HG02884 (cell line): Measurements from ENCODE around the gene SHH.

ENCODE experiments used
- ATAC-seq: cut with Tn5 transposase; IDR thresholded peaks from one replicate; pipeline ENCODE4 v1.9.1; 2021; ENCODE audit warnings: mild to moderate bottlenecking, moderate library complexity; ENCODE audit not compliant: unreplicated experiment

Gene SHH

DNA sequence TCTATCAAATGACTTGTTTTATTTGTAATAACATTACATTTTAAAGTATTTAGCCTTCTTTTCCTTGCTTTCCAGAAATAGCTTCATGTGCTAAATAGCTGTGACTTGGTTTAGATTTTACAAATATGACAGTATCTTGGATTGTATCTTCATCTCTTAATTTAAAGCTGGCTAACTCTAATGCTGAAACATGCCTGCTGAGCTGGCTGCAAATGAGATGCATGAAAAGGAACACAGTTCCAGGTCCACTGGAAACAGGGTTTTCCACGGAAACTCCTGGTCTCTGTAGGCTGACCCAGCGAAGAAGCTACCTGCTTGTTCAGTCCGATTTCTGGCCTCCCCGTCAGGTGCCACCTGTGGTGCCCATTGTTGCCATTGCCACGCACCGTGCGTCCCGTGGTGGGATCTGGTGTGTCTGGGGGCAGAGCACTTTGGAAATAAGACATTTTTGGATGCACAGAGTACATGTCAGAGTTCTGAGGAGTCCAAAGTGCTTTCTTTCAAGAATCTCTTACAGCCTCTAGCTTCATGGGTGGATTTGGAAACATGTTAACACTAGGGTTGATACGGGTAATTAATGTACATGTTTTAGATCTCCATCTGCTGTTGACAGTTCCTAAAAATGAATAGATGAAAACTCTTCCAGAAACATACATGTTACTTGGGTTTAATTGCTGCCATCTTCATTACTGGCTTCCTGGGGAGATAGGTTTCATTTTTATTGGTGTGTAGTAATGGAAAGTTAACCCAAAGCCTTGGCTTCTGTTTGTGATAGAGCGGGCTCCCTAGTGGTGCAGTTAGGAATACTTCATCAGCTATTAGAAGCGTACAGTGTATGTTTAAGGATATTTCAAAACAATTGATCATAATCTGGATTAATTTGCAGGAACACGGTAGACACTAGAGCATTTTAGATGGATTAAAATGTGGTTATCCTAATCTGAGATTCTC lies 45.0 kb downstream of the SHH start:
- ATAC-seq, result no peak

DNA sequence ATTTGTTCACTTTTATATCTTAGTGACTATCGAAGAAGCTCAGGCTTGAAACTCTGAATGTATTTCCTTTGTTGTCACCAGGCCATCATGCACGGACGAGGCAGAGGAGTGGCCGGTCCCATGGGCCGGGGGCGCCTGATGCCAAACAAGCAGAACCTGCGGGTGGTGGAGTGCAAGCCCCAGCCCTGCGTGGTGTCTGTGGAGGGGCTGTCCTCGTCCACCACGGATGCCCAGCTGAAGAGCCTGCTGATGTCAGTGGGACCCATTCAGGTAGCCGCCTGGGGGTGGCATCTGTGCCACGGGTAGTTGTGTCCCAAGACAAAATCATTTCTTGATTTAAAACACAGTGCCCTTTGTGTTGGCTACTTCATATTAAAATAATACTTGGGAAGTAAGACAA lies 45.9 kb downstream of the SHH start:
- ATAC-seq, result no peak

DNA sequence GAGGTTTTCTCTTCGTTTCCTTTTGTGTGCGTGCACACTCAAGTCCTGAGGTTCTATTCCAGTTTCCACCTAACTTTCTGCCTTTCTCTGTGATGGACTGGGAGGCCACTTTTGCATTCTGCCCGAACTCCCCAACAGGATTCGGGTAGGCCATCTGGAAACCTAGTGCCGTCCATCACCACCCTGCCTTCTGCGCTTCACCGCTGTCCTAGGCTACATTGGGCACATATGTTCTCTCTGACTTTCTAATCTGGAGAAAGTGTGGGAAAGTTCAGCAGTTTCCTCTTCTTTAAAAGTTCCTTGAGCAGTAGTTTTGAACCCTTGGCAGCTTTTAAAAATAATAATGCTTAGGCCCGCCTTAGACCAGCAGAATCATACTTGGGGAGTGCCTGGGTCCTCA lies 46.8 kb downstream of the SHH start:
- ATAC-seq, result no peak

DNA sequence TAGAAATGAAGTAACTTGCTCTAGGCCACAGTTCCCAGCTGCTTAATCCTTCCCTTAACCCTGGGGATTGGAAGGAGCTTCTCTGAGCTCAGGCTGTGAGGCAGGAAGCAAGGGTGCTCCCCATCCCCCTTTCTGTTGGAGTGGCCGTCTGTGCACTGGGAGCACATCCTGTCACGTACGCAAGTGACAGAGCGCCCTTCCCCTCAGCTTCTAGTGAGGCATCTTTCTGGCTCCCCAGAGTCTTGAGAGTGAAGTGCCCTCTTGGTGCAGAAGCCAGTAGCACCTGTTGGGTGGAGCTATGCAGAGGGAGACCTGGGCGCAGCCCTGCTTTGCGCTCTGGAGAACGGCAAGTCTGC lies 47.8 kb downstream of the SHH start:
- peak; percentile 19 for ATAC-seq

DNA sequence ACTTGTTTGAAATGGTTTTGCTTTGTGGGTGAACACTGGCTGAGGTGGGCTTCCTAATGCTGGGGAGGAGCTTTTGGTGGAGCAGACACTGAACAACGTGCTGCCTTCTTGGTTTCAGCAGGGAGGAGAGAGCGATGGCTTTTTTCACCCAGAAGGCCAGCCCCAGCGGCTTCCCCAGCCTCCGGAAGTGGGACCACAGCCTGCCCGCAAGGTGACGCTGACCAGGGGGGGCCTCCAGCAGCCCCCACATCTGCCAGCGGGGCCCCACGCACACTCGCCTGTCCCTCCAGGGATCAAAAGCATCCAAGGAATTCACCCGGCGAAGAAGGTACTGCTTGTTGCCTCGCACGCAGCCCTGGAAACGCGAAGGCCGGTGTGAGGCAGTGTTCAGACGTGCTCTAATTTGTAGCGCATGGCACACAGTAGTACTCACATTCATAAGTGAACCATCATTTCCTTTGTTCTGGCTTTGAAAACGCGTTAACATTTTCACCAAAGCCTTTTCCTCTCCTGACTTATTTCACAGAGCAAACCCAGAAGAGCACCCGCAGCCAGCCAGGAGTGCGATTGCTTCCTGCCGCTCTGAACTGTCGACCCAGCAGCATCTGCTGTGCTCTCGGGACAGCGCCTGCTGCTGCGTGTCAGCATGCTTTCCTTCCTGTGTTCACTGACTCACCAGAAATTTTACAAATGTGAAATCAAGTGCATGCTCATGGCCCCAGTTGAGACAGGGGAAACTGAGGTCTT lies 48.4 kb downstream of the SHH start:
- peak; percentile 68 for ATAC-seq

DNA sequence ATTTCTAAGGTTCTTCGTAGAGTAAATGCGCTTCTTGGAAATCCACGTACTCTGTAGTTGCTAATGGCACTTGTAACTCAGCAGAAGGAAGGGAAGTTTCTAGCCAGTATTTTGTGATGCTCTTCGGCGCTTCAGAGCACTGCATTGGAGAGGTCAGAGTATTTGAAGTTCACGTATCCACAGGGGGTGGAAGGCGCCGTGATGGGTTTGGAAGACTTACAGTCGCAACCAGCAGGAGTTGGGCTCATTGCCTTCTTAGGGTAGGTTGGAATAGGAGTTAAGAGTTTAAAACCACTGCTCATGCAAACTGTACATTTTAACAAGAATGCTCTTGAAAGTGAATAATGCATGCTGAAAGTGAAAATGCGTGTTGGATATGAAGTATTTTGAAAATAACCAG lies 49.1 kb downstream of the SHH start:
- no peak for ATAC-seq

DNA sequence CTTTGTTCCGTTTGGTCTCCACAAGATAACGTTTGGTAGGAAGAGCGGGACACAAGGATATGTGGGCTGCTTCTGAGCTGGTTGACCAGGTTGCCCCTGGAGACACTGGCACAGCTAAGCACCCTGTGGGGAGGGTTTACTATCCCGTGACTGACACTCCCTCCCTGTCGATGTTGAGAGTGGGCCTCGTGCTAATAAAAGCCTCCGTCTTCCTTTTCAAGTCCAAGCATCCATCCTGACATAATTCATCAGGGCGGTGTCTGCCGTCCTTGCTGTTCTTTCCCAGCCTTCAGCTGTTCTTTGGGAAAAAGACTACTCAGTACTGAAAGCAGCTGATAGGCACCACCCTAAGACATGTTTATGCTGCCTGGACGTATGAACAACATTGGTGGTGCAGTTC lies 49.6 kb downstream of the SHH start:
- no peak for ATAC-seq

DNA sequence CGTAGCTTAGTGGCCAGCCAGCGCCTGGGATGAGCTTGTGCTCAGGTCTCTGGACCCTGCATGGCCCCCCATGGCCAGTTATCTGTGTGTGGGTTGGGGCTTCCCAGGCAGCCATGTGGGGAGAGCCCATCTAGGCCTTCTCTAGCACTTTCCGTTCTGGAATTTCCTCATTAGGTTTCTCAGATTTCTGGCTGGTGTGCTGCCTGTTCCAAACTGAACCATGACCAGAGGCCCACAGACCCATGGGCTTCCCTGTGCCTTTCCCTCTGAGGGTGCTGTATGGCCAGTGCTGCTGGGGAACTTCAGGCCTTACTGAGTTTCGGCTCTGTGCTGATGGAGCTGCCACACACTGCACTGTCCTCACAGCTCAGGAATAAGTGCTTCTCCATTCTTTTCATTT lies 50.2 kb downstream of the SHH start:
- ATAC-seq, result no peak

DNA sequence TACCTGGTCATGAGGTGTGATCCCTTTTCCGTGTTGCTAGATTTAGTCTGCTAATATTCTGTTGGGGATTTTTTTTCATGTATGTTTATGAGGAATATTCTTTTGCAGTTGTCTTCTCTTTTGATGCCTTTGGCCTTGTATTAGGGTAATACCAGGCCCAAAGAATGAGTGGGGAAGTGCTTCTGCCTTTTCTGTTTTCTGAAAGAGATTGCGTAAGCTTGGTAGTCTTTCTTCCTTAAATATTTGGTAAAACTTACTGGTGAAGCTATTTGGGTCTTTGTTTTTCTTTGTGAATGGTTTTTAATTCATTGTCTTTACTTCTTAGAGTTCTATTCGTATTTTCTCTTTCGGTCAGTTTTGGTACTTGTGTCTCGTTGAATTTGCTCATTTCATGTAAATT lies 51.1 kb downstream of the SHH start:
- ATAC-seq, result no peak

DNA sequence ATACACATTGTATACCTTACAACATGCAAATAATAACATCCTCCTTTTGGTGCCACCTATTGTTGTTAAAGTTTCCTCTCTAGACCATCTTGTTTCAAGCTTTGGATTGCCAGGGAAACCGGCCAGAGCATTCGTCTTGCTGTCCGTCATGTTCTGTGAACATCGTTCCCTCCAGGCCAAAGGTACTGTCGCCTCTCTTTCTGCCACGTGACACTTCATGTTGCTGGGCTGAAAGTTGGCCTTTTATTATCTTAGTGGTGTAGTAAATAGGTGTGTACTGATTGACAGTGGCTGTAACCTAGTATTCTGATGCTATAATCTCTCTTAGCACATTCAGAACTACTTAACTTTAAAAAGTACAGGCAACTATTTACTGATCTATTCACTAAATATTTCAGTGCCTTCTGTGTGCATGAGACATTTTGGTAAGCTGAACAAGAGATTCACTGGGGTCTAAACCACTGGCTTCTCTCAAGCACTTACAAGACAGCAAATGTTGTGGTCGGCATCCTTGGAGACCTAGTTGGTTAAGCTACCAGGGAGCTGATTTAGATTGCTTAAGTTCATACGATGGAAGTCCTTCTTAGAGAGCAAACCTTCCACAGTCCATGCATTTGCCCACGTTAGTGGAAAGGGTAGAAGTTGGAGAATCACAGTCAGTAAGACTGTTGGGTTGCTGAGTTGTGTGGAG lies 52.4 kb downstream of the SHH start:
- ATAC-seq, result no peak

DNA sequence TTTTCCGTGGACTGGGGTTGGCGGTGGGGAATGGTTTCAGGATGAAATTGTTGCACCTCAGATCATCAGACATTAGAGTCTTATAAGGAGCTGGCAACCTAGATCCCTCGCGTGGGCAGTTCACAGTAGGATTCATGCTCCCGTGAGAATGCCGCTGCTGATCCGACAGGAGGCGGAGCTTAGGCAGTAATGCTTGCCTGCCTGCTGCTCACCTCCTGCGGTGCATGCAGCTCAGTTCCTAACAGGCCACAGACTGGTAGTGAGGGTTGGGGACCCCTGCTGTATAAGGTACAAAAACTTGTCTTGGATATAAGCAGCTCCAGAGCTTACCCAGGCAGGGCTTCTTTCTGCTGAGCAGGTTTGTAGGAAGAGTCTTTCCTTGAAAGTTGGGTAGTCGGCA lies 53.9 kb downstream of the SHH start:
- ATAC-seq, result no peak

DNA sequence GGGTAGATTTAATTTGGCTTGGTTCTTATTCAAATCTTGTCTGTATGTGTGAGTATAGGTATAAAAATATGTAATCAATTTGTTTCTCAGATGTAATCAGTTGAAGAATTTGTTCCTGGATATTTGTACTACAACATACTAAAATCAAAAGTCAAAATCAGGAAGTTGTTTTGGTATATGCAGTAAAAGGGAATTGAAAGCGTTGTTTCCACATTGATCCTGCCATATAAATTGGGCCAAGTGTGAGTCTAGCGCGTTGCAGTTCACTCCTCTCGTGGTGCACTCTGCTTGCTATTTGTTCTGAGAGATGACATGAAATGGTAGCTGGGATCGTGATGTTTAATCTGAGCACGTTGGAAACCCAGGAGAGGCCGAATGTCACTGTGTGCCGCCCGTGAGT lies 55.9 kb downstream of the SHH start:
- no peak for ATAC-seq

DNA sequence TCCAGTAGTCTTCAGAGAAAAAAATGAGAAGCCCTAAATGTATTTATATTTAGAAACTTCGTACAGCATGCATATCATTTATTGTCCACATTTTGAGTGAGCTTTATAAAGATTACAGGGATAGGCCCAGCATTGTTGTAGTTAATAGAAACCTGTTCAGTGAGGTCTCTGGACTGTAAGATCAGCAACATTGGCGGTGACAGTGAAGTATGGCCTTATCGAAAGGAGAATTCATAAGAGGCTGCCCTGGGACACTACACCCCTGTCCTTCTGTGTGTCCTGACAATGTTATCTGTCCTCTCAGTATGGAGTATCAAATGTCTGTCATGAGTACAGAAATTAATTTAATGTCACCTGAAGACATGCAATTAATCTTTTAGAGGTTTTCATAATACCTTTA lies 57.2 kb downstream of the SHH start:
- ATAC-seq, result no peak

DNA sequence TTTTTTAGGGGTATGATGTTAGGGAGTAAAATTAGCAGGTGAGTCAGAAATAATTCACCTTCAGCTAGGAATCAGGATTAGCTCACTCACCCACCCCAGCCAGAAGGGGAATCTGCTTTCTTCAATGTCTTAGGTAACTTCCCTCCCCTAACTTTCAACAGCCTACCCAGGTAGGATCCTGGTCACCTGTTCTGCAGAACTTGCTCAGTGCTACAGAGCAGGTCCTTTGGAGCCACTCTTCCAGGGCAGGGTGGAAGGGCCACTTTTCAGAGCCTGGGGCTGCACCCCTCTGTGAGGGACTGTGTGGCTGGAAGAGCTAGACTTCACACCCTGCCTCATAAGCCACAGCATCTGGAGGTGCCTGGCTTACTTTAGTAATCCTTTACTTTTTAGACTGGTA lies 58.1 kb downstream of the SHH start:
- ATAC-seq, result no peak

DNA sequence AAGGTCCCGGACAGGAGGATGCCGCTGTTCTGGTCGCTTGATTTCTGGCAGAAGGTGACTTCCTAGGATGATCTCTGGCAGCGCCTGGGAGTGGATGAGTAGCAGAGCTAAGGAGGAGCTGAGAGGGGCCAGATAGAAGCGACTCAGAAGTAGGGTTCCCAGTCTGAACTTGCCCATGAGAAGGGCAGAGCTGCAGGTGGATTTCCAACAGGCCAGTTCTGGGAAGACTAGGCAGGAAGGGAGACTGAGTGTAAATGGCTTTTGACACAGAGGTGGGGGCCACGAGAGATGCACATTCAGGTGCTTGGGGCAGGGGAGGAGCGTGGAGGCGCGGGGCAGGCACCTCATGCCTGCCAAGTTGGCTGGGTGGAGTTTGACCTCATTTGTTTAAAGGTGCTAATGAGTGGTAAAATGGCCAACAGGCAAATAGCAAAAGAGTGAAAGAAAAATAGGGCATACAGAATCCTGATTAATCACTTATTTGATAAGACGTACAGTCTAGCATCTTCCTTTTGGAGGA lies 58.8 kb downstream of the SHH start:
- no peak for ATAC-seq

DNA sequence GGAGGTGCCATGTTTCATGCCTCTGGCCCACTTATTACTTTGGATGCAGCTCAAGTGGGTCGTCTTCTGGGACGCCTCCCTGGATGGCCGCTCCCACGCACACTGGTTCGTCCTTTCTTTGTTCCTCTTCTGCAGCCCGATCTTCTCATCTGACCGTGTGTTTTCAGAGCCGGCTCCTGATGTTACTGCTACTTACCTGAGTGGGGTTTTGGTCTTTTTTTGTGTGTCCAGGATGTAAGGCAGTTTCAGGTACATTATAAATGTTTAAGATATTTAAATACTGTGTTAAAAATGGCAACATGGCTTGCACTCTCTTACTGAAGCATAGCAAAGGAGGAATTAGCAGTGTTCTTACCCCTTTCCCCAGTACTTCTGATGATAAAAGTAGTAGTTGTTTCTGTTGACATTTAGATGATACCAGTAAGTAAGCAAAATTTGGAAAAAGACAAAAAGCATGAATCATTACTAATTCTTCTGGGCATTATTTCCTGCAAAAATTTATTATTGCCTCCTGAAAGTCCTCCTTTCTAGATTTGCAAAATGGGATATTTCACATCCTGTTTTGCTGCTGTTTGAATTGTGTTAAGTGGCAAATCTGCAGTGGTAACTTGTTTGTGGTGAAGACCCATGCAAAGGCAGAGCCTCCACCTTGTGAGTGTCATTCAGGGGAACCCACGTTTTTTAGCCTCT lies 59.4 kb downstream of the SHH start:
- ATAC-seq, result peak; percentile 57

DNA sequence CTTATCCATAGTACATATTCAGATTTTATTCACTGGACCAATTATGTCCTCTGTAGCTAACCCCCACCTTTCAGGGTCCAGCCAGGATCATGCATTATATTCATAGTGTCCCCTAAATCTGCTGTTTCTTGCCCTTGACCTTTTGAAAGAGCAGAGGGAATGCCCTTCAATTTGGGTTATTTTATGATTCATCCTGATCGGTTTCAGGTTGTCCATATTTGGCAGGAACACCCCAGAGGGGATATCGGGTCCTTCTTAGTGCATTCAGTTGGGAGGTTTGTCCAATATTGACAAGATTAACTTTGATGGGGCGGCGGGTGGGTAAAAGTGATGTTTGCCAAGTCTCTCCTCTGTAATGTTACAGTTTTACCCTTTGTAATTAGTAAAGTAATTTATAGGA lies 60.9 kb downstream of the SHH start:
- ATAC-seq, result no peak

DNA sequence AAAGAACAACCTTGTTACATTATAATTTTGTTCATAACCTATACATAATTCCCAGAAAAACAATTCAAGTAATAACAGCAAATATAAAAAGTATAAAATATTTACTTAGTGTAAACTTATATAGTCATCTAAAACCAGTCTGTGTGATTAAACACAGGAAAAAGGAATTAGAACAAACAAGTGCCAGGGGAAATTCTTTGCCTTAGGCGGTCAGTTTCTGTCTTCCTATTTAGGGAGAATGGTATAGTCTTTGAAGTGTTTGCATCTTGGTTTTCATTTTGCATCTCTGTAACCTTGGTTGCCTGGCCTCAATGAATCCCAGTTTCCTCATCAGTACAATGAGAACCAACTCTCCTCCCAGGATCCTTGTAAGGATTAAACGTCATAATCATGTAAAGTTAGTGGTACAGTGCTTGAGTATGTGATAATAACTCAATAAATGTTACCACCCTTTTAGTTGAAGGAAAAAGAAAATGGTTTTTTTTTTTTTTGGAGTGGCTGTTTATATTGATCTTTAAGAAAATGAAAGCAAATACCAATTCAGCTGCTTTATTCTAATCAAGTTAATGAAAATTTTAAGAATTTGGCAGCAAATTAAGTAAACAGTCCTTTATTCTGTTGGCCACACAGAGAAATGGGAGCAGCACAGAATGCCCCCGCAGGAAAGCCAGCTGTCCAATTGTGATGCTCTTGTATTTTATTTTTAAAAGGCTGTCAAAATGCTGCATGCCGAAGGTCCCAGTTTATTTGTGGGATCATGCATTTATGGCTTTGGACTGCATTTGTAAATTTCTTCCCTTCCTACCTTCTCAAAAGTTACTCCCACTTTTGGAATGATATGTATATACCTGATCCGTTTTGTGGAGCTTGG lies 61.8 kb downstream of the SHH start:
- no peak for ATAC-seq
